Measurements from ENCODE around the gene CTDSPL.

CTDSPL gene

GRCh38 chr3:37890522-37890921 is 28.8 kb downstream of the CTDSPL start:
- no peaks in the 10 kb centered on the region for H3K27me3 ChIP-seq (ENCODE audit: insufficient read depth, low read length)
- H3K27ac ChIP-seq (ENCODE audit: low read depth, low read length) = no peak overlapping the region
- no peaks in the 10 kb centered on the region for H3K36me3 ChIP-seq (ENCODE audit: insufficient read depth, low read length)
- no peaks in the 10 kb centered on the region for H3K4me1 ChIP-seq (ENCODE audit: control insufficient read depth, insufficient read depth, low read length, unreplicated experiment)
- no peak overlapping the region for H3K4me3 ChIP-seq (ENCODE audit: low read depth, low read length)
- H2AFZ ChIP-seq (ENCODE audit: low read length, unreplicated experiment) = no peak overlapping the region
- H3K79me2 ChIP-seq (ENCODE audit: control insufficient read depth, insufficient read depth, low read length, unreplicated experiment) = peaks cover 28% of the 10 kb centered on the region

- H3K27me3 ChIP-seq (ENCODE audit: insufficient read depth, low read length) = no peaks in the 10 kb centered on the region
- H3K27ac ChIP-seq (ENCODE audit: low read depth, low read length) = no peak overlapping the region
- H3K79me2 ChIP-seq (ENCODE audit: control insufficient read depth, insufficient read depth, low read length, unreplicated experiment) = peaks cover 28% of the 10 kb centered on the region
Measured at GRCh38 chr3:37891227-37891626, 29.5 kb downstream of the CTDSPL start.

GRCh38 chr3:37892927-37893600 is 31.4 kb downstream of the CTDSPL start:
- Histone ChIP-seq H3K4me1 (ENCODE audit: control insufficient read depth, insufficient read depth, low read length, unreplicated experiment) (no peaks in the 10 kb centered on the region), H3K36me3 (ENCODE audit: insufficient read depth, low read length) (no peaks in the 10 kb centered on the region), H3K27ac (ENCODE audit: low read depth, low read length) (no peak overlapping the region), H3K4me3 (ENCODE audit: low read depth, low read length) (no peak overlapping the region), H3K79me2 (ENCODE audit: control insufficient read depth, insufficient read depth, low read length, unreplicated experiment) (peaks cover 18% of the 10 kb centered on the region), H3K27me3 (ENCODE audit: insufficient read depth, low read length) (no peaks in the 10 kb centered on the region), H2AFZ (ENCODE audit: low read length, unreplicated experiment) (no peak overlapping the region)

More at GRCh38 chr3:37891227-37891626, 29.5 kb downstream of the CTDSPL start:
- Histone ChIP-seq H2AFZ (ENCODE audit: low read length, unreplicated experiment) (no peak overlapping the region), H3K4me3 (ENCODE audit: low read depth, low read length) (no peak overlapping the region), H3K36me3 (ENCODE audit: insufficient read depth, low read length) (no peaks in the 10 kb centered on the region), H3K4me1 (ENCODE audit: control insufficient read depth, insufficient read depth, low read length, unreplicated experiment) (no peaks in the 10 kb centered on the region)

- H2AFZ ChIP-seq (ENCODE audit: low read length, unreplicated experiment) = no peak overlapping the region
- H3K79me2 ChIP-seq (ENCODE audit: control insufficient read depth, insufficient read depth, low read length, unreplicated experiment) = peaks cover 13% of the 10 kb centered on the region
- H3K27me3 ChIP-seq (ENCODE audit: insufficient read depth, low read length) = no peaks in the 10 kb centered on the region
- H3K4me3 ChIP-seq (ENCODE audit: low read depth, low read length) = no peak overlapping the region
- no peaks in the 10 kb centered on the region for H3K4me1 ChIP-seq (ENCODE audit: control insufficient read depth, insufficient read depth, low read length, unreplicated experiment)
- H3K36me3 ChIP-seq (ENCODE audit: insufficient read depth, low read length) = no peaks in the 10 kb centered on the region
- no peak overlapping the region for H3K27ac ChIP-seq (ENCODE audit: low read depth, low read length)
Measured at GRCh38 chr3:37896827-37897226, 35.1 kb downstream of the CTDSPL start.

- Histone ChIP-seq H2AFZ (ENCODE audit: low read length, unreplicated experiment) (no peak overlapping the region), H3K27me3 (ENCODE audit: insufficient read depth, low read length) (no peaks in the 10 kb centered on the region), H3K4me1 (ENCODE audit: control insufficient read depth, insufficient read depth, low read length, unreplicated experiment) (no peaks in the 10 kb centered on the region), H3K79me2 (ENCODE audit: control insufficient read depth, insufficient read depth, low read length, unreplicated experiment) (peaks cover 13% of the 10 kb centered on the region), H3K27ac (ENCODE audit: low read depth, low read length) (no peak overlapping the region), H3K4me3 (ENCODE audit: low read depth, low read length) (no peak overlapping the region), H3K36me3 (ENCODE audit: insufficient read depth, low read length) (no peaks in the 10 kb centered on the region)
Measured at GRCh38 chr3:37897763-37898162, 36.1 kb downstream of the CTDSPL start.

DNA sequence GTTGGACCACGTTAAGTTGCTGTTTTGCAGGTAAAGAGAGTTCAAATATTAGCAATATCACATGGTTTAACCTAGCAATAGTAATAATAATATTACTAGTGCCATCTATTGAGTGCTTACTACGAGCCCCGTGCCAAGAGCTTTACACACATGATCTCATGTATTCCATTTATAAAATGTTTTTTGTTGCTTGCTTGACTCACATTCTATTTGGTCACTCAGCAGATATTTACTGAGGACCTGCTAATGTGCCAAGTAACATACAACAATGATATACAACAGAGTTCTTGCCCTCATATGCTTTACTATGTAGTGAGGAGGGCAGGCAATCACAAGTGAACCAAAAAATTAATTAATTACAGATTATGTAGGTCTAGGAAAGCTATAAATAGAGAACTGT is 36.7 kb downstream of the CTDSPL start:
- no peaks in the 10 kb centered on the region for H3K36me3 ChIP-seq (ENCODE audit: insufficient read depth, low read length)
- no peak overlapping the region for H2AFZ ChIP-seq (ENCODE audit: low read length, unreplicated experiment)
- H3K27me3 ChIP-seq (ENCODE audit: insufficient read depth, low read length) = no peaks in the 10 kb centered on the region
- H3K79me2 ChIP-seq (ENCODE audit: control insufficient read depth, insufficient read depth, low read length, unreplicated experiment) = peaks cover 7% of the 10 kb centered on the region
- H3K4me1 ChIP-seq (ENCODE audit: control insufficient read depth, insufficient read depth, low read length, unreplicated experiment) = no peaks in the 10 kb centered on the region
- H3K4me3 ChIP-seq (ENCODE audit: low read depth, low read length) = no peak overlapping the region
- H3K27ac ChIP-seq (ENCODE audit: low read depth, low read length) = no peak overlapping the region

DNA sequence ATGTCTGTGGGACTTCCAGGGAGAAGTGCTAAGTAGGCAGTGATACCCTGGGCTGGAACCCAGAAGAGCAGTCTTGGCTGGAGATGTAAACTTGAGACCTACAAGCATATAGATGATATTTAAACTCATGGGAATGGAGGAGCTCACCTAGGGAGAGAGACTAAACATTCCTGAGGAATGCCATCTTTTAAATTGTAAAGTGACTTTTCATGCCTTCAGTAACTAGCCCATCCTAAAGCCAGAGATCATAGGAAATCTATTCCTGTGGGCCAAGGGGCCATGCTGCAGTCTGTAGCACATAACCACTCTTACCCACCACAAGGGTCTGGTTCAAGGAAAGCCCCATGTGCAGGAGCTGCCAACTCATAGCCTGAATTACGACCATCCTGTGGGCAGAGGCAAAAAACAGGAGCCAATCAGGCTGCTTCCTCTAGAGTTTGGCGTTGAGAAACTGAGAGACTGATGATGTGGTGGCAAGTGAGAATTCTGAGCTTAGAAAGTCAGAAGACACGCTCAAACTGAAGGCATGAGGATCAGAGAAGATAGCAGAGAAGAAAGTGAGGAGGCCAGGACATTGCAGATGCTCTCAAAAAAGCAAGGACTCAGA is 37.5 kb downstream of the CTDSPL start:
- H2AFZ ChIP-seq (ENCODE audit: low read length, unreplicated experiment) = no peak overlapping the region
- no peaks in the 10 kb centered on the region for H3K27me3 ChIP-seq (ENCODE audit: insufficient read depth, low read length)
- peaks cover 6% of the 10 kb centered on the region for H3K79me2 ChIP-seq (ENCODE audit: control insufficient read depth, insufficient read depth, low read length, unreplicated experiment)
- H3K4me1 ChIP-seq (ENCODE audit: control insufficient read depth, insufficient read depth, low read length, unreplicated experiment) = peaks cover 3% of the 10 kb centered on the region
- H3K4me3 ChIP-seq (ENCODE audit: low read depth, low read length) = no peak overlapping the region
- no peak overlapping the region for H3K27ac ChIP-seq (ENCODE audit: low read depth, low read length)
- no peaks in the 10 kb centered on the region for H3K36me3 ChIP-seq (ENCODE audit: insufficient read depth, low read length)

DNA sequence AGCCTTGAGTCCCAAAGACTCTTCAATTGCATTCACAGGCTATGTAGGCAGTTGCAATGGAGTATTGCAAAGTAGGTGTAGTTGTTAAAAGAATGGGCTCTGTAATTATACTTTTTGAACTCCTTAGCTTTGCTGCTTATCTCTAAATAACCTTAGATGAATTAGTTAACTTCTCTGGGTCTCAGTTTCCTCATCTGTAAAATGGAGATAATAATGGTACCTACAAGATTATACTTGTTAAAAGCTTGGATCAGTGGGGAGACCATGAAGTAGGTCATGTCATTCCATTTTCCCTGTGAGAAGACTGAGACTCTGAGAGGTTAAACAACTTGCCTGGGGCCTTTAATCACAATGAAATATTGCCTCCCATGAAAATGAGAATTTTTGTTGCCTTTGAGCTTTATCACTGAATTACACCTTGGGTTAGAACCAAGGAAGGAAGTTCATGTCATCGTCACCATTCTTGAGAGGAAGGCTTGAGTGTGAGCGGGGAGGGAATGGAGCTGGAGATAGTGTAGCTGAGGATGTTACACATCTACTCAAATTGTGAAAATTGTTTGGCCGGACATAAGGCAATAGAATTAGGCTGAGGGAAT is 38.1 kb downstream of the CTDSPL start:
- H3K27ac ChIP-seq (ENCODE audit: low read depth, low read length) = no peak overlapping the region
- H2AFZ ChIP-seq (ENCODE audit: low read length, unreplicated experiment) = no peak overlapping the region
- peaks cover 9% of the 10 kb centered on the region for H3K4me1 ChIP-seq (ENCODE audit: control insufficient read depth, insufficient read depth, low read length, unreplicated experiment)
- peaks cover 6% of the 10 kb centered on the region for H3K79me2 ChIP-seq (ENCODE audit: control insufficient read depth, insufficient read depth, low read length, unreplicated experiment)
- no peaks in the 10 kb centered on the region for H3K27me3 ChIP-seq (ENCODE audit: insufficient read depth, low read length)
- H3K4me3 ChIP-seq (ENCODE audit: low read depth, low read length) = no peak overlapping the region
- no peaks in the 10 kb centered on the region for H3K36me3 ChIP-seq (ENCODE audit: insufficient read depth, low read length)

- Histone ChIP-seq H3K4me1 (ENCODE audit: control insufficient read depth, insufficient read depth, low read length, unreplicated experiment) (peaks cover 21% of the 10 kb centered on the region), H2AFZ (ENCODE audit: low read length, unreplicated experiment) (no peak overlapping the region), H3K79me2 (ENCODE audit: control insufficient read depth, insufficient read depth, low read length, unreplicated experiment) (no peaks in the 10 kb centered on the region), H3K27me3 (ENCODE audit: insufficient read depth, low read length) (no peaks in the 10 kb centered on the region), H3K36me3 (ENCODE audit: insufficient read depth, low read length) (no peaks in the 10 kb centered on the region), H3K27ac (ENCODE audit: low read depth, low read length) (no peak overlapping the region), H3K4me3 (ENCODE audit: low read depth, low read length) (no peak overlapping the region)
Measured at GRCh38 chr3:37901721-37902120, 40.0 kb downstream of the CTDSPL start.

- Histone ChIP-seq H3K36me3 (ENCODE audit: insufficient read depth, low read length) (no peaks in the 10 kb centered on the region), H3K27ac (ENCODE audit: low read depth, low read length) (no peak overlapping the region), H2AFZ (ENCODE audit: low read length, unreplicated experiment) (no peak overlapping the region), H3K4me3 (ENCODE audit: low read depth, low read length) (no peak overlapping the region), H3K27me3 (ENCODE audit: insufficient read depth, low read length) (no peaks in the 10 kb centered on the region), H3K79me2 (ENCODE audit: control insufficient read depth, insufficient read depth, low read length, unreplicated experiment) (no peaks in the 10 kb centered on the region), H3K4me1 (ENCODE audit: control insufficient read depth, insufficient read depth, low read length, unreplicated experiment) (peaks cover 22% of the 10 kb centered on the region)
Measured at GRCh38 chr3:37902674-37903073, 41.0 kb downstream of the CTDSPL start.

- no peaks in the 10 kb centered on the region for H3K36me3 ChIP-seq (ENCODE audit: insufficient read depth, low read length)
- H3K27ac ChIP-seq (ENCODE audit: low read depth, low read length) = no peak overlapping the region
- no peaks in the 10 kb centered on the region for H3K27me3 ChIP-seq (ENCODE audit: insufficient read depth, low read length)
- no peaks in the 10 kb centered on the region for H3K79me2 ChIP-seq (ENCODE audit: control insufficient read depth, insufficient read depth, low read length, unreplicated experiment)
- no peak overlapping the region for H3K4me3 ChIP-seq (ENCODE audit: low read depth, low read length)
- no peak overlapping the region for H2AFZ ChIP-seq (ENCODE audit: low read length, unreplicated experiment)
- H3K4me1 ChIP-seq (ENCODE audit: control insufficient read depth, insufficient read depth, low read length, unreplicated experiment) = peaks cover 22% of the 10 kb centered on the region
Measured at GRCh38 chr3:37903320-37903719, 41.6 kb downstream of the CTDSPL start.

Measured in ACC112 (cell line).